ENCODE data around the gene MEGF11.

DNA sequence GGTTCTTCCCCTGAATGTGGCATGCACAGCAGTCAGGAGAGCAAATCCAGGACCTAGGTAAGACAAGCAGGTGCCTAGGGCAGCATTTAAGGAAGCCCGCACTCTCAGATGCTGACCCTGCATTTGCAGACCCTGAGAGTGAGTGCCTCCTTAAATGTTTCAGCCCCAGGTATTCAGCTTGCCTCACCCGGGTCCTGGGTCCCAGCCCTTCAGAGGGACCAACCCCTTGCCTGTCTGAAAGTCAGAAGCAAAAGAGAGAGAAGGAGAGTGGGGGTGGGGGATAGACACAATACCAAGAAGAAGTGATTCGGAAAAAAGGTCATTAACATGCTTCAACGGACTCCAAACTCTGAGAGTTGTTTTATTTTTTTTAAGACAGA is 75.0 kb downstream of the MEGF11 start:
- TF ChIP-seq, protein P1, sequence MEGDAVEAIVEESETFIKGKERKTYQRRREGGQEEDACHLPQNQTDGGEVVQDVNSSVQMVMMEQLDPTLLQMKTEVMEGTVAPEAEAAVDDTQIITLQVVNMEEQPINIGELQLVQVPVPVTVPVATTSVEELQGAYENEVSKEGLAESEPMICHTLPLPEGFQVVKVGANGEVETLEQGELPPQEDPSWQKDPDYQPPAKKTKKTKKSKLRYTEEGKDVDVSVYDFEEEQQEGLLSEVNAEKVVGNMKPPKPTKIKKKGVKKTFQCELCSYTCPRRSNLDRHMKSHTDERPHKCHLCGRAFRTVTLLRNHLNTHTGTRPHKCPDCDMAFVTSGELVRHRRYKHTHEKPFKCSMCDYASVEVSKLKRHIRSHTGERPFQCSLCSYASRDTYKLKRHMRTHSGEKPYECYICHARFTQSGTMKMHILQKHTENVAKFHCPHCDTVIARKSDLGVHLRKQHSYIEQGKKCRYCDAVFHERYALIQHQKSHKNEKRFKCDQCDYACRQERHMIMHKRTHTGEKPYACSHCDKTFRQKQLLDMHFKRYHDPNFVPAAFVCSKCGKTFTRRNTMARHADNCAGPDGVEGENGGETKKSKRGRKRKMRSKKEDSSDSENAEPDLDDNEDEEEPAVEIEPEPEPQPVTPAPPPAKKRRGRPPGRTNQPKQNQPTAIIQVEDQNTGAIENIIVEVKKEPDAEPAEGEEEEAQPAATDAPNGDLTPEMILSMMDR (IDR thresholded peaks at IDR 0.05) = no peak
- no peak for TF ChIP-seq EP300 (IDR thresholded peaks at IDR 0.05)
